GM23338 (cell line): ENCODE measurements around the gene OTOG. TPM values are rescaled to one million over a fixed set of nuclear protein-coding genes. Genes with fewer than 3 reads are reported as not detected.

Experiments used
- ATAC-seq: fragments of 200-7000 bp; cut with Tn5 transposase; 3 replicates; pipeline ENCODE4 v1.9.1; 2020
- DNase-seq: peaks from one replicate; pipeline ENCODE4 v3.0.0-alpha.2; 2015; ENCODE audit warnings: low spot score
- H2AFZ ChIP-seq: fragments of 200-600 bp; sonication (generic); 2 replicates; pipeline ENCODE4 v1.8.0; 2016; ENCODE audit warnings: antibody characterized with exemption, mild to moderate bottlenecking, moderate library complexity
- H3F3A ChIP-seq: fragments of 200-600 bp; sonication (generic); replicated peaks from 2 replicates; pipeline ENCODE4 v1.8.0; 2017; ENCODE audit warnings: antibody characterized with exemption, mixed run types, low read depth
- H3K27ac ChIP-seq: fragments of 200-600 bp; sonication (generic); 2 replicates; pipeline ENCODE4 v1.6.1; 2016; ENCODE audit warnings: low read depth
- H3K27me3 ChIP-seq: fragments of 200-600 bp; sonication (generic); 2 replicates; pipeline ENCODE4 v1.8.0; 2016; ENCODE audit warnings: mild to moderate bottlenecking, mixed run types, moderate library complexity; ENCODE audit not compliant: insufficient read depth
- H3K36me3 ChIP-seq: fragments of 200-600 bp; sonication (generic); 2 replicates; pipeline ENCODE4 v1.8.0; 2016; ENCODE audit warnings: mild to moderate bottlenecking; ENCODE audit not compliant: insufficient read depth
- H3K4me1 ChIP-seq: fragments of 200-600 bp; sonication (generic); 2 replicates; pipeline ENCODE4 v1.8.0; 2016; ENCODE audit warnings: mild to moderate bottlenecking, moderate library complexity; ENCODE audit not compliant: insufficient read depth
- H3K4me2 ChIP-seq: fragments of 200-600 bp; sonication (generic); 2 replicates; pipeline ENCODE4 v1.7.1; 2017; ENCODE audit warnings: mixed run types
- H3K4me3 ChIP-seq: fragments of 200-600 bp; sonication (generic); 2 replicates; pipeline ENCODE4 v1.6.1; 2016; ENCODE audit warnings: mixed run types
- H3K79me2 ChIP-seq: fragments of 200-600 bp; sonication (generic); replicated peaks from 2 replicates; pipeline ENCODE4 v1.8.0; 2017; ENCODE audit warnings: mild to moderate bottlenecking; ENCODE audit not compliant: insufficient read depth
- H3K9me2 ChIP-seq: fragments of 200-600 bp; sonication (generic); 2 replicates; pipeline ENCODE4 v1.8.0; 2017; ENCODE audit not compliant: insufficient read depth
- H4K20me1 ChIP-seq: fragments of 200-600 bp; sonication (generic); replicated peaks from 2 replicates; pipeline ENCODE4 v1.8.0; 2017; ENCODE audit warnings: mild to moderate bottlenecking; ENCODE audit not compliant: insufficient read depth
- H3K27ac Mint-ChIP-seq: 2 replicates; pipeline ENCODE4 v1.8.0; 2020; ENCODE audit warnings: inconsistent platforms, mild to moderate bottlenecking, moderate library complexity, mixed read lengths
- H3K27me3 Mint-ChIP-seq: 3 replicates; pipeline ENCODE4 v1.8.0; 2022; ENCODE audit warnings: low read depth, mild to moderate bottlenecking, moderate library complexity, mixed read lengths, inconsistent platforms; ENCODE audit not compliant: insufficient read depth, poor library complexity
- H3K36me3 Mint-ChIP-seq: 3 replicates; pipeline ENCODE4 v1.8.0; 2021; ENCODE audit warnings: low read depth, mild to moderate bottlenecking, inconsistent platforms, moderate library complexity, mixed read lengths
- H3K4me1 Mint-ChIP-seq: 3 replicates; pipeline ENCODE4 v1.8.0; 2020; ENCODE audit warnings: mild to moderate bottlenecking, inconsistent platforms, mixed read lengths
- H3K4me3 Mint-ChIP-seq: 3 replicates; pipeline ENCODE4 v1.8.0; 2021; ENCODE audit warnings: moderate library complexity, mild to moderate bottlenecking, inconsistent platforms, mixed read lengths
- H3K9me3 Mint-ChIP-seq: 3 replicates; pipeline ENCODE4 v1.8.0; 2020; ENCODE audit warnings: moderate library complexity, mild to moderate bottlenecking, inconsistent platforms, mixed read lengths
- NANOG ChIP-seq: IDR thresholded peaks from 2 replicates; pipeline ENCODE4 v1.6.1; 2016; ENCODE audit warnings: antibody characterized with exemption, borderline replicate concordance
- POLR2AphosphoS5 ChIP-seq: IDR thresholded peaks from 2 replicates; pipeline ENCODE4 v1.6.1; 2016; ENCODE audit warnings: antibody characterized with exemption, low read depth
- ZNF114 ChIP-seq: fragments of 250-450 bp; sonication (Bioruptor Pico); IDR thresholded peaks from 2 replicates; pipeline ENCODE4 v1.5.0; 2020; ENCODE audit warnings: mild to moderate bottlenecking, moderate library complexity
- polyA plus RNA-seq: library from polyadenylated mRNA; unstranded; fragments of >200 nt; fragmentation: Nextera tagmentation; extraction: Ambion mirVana; gene quantifications from 2 replicates; pipeline ENCODE4 v1.2.1, GENCODE V29; 2016
- total RNA-seq: library from RNA; depleted of rRNA; stranded (reverse); fragments of >200 nt; shearing (Covaris generic); gene quantifications from 2 replicates; pipeline ENCODE4 v1.2.3, GENCODE V29; 2014
- TF ChIP-seq, protein P1 (sequence below): fragments of 250-450 bp; sonication (Bioruptor Pico); IDR thresholded peaks from 2 replicates; pipeline ENCODE4 v1.5.0; 2020; ENCODE audit warnings: mild to moderate bottlenecking, moderate library complexity
- TF ChIP-seq, protein P2 (sequence below): IDR thresholded peaks from one replicate; pipeline ENCODE4 v1.6.1; 2018; ENCODE audit warnings: antibody characterized with exemption; ENCODE audit not compliant: unreplicated experiment
- TF ChIP-seq, protein P3 (sequence below), 2 experiments: fragments of 200-600 bp in 1 of 2; sonication (generic) in 1 of 2; conservative IDR thresholded peaks; 2 replicates each; pipeline versions ENCODE4 v1.5.1 to v1.6.1; 2016 to 2017; ENCODE audit warnings: antibody characterized with exemption in 2 of 2, low read depth in 2 of 2, mild to moderate bottlenecking in 2 of 2, moderate library complexity in 1 of 2

The OTOG gene
- total and polyA plus RNA-seq, 2 experiments from 2014 or later = 0.40 to 0.52 TPM

DNA sequence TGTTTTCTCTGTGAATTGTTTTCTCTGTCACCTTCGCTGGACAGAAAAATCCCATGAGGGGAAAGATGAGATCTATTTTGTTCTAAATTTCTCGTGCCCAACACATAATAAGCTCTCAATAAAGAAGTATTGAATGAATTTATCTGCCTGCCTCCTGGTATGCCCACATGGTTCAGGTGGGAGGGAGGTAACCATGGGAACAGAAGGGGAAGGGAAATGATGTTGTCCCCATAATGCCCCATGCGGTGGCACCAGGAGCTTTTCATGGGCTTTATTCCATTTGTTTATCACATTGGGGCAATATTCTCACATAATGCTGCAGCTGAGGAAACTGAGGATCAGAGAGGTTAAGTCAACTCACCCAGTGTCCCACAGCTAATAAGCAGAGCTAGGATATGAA lies 11.6 kb upstream of the OTOG start:
- Histone ChIP-seq H3K36me3 (no peaks in the 10 kb centered on the region), H3K27me3 (no peaks in the 10 kb centered on the region)
- H3K27me3 Mint-ChIP-seq = peaks cover 5% of the 10 kb centered on the region

More for the DNA sequence above, 11.6 kb upstream of the OTOG start:
- H3K9me2 ChIP-seq = no peaks in the 10 kb centered on the region
- DNase-seq (no peak), ATAC-seq (no peak)
- H3K4me3 ChIP-seq = no peak overlapping the region
- no peaks in the 10 kb centered on the region for H3K79me2 ChIP-seq
- H3K4me2 ChIP-seq = no peak overlapping the region
- no peak overlapping the region for H3K27ac ChIP-seq
- peaks cover 14% of the 10 kb centered on the region for H3K4me1 Mint-ChIP-seq
- H3F3A ChIP-seq = no peaks in the 10 kb centered on the region
- no peaks in the 10 kb centered on the region for H4K20me1 ChIP-seq
- H3K9me3 Mint-ChIP-seq = no peaks in the 10 kb centered on the region
- H3K27ac Mint-ChIP-seq = no peak overlapping the region
- no peaks in the 10 kb centered on the region for H3K36me3 Mint-ChIP-seq
- no peak overlapping the region for H2AFZ ChIP-seq
- H3K4me3 Mint-ChIP-seq = no peak overlapping the region
- TF ChIP-seq, protein P1, sequence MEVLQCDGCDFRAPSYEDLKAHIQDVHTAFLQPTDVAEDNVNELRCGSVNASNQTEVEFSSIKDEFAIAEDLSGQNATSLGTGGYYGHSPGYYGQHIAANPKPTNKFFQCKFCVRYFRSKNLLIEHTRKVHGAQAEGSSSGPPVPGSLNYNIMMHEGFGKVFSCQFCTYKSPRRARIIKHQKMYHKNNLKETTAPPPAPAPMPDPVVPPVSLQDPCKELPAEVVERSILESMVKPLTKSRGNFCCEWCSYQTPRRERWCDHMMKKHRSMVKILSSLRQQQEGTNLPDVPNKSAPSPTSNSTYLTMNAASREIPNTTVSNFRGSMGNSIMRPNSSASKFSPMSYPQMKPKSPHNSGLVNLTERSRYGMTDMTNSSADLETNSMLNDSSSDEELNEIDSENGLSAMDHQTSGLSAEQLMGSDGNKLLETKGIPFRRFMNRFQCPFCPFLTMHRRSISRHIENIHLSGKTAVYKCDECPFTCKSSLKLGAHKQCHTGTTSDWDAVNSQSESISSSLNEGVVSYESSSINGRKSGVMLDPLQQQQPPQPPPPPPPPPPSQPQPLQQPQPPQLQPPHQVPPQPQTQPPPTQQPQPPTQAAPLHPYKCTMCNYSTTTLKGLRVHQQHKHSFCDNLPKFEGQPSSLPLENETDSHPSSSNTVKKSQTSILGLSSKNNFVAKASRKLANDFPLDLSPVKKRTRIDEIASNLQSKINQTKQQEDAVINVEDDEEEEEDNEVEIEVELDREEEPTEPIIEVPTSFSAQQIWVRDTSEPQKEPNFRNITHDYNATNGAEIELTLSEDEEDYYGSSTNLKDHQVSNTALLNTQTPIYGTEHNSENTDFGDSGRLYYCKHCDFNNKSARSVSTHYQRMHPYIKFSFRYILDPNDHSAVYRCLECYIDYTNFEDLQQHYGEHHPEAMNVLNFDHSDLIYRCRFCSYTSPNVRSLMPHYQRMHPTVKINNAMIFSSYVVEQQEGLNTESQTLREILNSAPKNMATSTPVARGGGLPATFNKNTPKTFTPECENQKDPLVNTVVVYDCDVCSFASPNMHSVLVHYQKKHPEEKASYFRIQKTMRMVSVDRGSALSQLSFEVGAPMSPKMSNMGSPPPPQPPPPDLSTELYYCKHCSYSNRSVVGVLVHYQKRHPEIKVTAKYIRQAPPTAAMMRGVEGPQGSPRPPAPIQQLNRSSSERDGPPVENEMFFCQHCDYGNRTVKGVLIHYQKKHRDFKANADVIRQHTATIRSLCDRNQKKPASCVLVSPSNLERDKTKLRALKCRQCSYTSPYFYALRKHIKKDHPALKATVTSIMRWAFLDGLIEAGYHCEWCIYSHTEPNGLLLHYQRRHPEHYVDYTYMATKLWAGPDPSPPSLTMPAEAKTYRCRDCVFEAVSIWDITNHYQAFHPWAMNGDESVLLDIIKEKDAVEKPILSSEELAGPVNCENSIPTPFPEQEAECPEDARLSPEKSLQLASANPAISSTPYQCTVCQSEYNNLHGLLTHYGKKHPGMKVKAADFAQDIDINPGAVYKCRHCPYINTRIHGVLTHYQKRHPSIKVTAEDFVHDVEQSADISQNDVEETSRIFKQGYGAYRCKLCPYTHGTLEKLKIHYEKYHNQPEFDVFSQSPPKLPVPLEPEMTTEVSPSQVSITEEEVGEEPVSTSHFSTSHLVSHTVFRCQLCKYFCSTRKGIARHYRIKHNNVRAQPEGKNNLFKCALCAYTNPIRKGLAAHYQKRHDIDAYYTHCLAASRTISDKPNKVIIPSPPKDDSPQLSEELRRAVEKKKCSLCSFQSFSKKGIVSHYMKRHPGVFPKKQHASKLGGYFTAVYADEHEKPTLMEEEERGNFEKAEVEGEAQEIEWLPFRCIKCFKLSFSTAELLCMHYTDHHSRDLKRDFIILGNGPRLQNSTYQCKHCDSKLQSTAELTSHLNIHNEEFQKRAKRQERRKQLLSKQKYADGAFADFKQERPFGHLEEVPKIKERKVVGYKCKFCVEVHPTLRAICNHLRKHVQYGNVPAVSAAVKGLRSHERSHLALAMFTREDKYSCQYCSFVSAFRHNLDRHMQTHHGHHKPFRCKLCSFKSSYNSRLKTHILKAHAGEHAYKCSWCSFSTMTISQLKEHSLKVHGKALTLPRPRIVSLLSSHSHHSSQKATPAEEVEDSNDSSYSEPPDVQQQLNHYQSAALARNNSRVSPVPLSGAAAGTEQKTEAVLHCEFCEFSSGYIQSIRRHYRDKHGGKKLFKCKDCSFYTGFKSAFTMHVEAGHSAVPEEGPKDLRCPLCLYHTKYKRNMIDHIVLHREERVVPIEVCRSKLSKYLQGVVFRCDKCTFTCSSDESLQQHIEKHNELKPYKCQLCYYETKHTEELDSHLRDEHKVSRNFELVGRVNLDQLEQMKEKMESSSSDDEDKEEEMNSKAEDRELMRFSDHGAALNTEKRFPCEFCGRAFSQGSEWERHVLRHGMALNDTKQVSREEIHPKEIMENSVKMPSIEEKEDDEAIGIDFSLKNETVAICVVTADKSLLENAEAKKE (CRISPR knock-in tag) = no peak
- TF ChIP-seq, protein P2, sequence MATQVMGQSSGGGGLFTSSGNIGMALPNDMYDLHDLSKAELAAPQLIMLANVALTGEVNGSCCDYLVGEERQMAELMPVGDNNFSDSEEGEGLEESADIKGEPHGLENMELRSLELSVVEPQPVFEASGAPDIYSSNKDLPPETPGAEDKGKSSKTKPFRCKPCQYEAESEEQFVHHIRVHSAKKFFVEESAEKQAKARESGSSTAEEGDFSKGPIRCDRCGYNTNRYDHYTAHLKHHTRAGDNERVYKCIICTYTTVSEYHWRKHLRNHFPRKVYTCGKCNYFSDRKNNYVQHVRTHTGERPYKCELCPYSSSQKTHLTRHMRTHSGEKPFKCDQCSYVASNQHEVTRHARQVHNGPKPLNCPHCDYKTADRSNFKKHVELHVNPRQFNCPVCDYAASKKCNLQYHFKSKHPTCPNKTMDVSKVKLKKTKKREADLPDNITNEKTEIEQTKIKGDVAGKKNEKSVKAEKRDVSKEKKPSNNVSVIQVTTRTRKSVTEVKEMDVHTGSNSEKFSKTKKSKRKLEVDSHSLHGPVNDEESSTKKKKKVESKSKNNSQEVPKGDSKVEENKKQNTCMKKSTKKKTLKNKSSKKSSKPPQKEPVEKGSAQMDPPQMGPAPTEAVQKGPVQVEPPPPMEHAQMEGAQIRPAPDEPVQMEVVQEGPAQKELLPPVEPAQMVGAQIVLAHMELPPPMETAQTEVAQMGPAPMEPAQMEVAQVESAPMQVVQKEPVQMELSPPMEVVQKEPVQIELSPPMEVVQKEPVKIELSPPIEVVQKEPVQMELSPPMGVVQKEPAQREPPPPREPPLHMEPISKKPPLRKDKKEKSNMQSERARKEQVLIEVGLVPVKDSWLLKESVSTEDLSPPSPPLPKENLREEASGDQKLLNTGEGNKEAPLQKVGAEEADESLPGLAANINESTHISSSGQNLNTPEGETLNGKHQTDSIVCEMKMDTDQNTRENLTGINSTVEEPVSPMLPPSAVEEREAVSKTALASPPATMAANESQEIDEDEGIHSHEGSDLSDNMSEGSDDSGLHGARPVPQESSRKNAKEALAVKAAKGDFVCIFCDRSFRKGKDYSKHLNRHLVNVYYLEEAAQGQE = no peak
- TF ChIP-seq, protein P3, sequence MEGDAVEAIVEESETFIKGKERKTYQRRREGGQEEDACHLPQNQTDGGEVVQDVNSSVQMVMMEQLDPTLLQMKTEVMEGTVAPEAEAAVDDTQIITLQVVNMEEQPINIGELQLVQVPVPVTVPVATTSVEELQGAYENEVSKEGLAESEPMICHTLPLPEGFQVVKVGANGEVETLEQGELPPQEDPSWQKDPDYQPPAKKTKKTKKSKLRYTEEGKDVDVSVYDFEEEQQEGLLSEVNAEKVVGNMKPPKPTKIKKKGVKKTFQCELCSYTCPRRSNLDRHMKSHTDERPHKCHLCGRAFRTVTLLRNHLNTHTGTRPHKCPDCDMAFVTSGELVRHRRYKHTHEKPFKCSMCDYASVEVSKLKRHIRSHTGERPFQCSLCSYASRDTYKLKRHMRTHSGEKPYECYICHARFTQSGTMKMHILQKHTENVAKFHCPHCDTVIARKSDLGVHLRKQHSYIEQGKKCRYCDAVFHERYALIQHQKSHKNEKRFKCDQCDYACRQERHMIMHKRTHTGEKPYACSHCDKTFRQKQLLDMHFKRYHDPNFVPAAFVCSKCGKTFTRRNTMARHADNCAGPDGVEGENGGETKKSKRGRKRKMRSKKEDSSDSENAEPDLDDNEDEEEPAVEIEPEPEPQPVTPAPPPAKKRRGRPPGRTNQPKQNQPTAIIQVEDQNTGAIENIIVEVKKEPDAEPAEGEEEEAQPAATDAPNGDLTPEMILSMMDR (conservative IDR thresholded peaks at IDR 0.05; ENCODE audit: low read depth in 2 of 2) = no peak
- TF ChIP-seq POLR2AphosphoS5 (no peak), ZNF114 (CRISPR knock-in tag) (no peak), NANOG (no peak)
- H3K4me1 ChIP-seq = no peaks in the 10 kb centered on the region
